NCI-H2171 (cell line): ENCODE data around the gene METTL1.
"Not testable (repeated sequence)": the region's sequence is repeated elsewhere in the genome, so short reads cannot be mapped to it uniquely, and the experiment has no call there.

Experiments used
- DNase-seq: peaks from one replicate; lab custom pipeline; 2025; lab: John Stamatoyannopoulos, UW

METTL1 gene

DNA sequence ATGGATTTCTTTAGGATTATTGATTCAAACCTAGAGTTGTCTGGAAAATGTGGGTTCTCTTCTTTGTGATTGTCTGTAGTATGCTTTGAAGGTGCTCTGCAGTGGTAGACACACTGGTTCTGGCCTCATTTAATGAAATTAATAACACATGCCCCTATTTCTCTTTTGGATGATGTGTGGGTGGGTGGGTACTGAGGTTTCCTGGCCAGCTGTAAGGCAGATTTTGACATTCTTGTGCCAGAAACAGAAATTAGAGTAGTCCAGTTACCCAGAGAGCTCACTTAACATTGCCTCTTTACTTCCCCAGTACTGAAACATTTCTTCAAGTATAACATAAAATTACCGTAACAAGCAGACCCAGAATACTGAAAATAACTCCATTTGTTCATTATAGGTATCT lies 25.1 kb upstream of the METTL1 start:
- DNase-seq: no peak

DNA sequence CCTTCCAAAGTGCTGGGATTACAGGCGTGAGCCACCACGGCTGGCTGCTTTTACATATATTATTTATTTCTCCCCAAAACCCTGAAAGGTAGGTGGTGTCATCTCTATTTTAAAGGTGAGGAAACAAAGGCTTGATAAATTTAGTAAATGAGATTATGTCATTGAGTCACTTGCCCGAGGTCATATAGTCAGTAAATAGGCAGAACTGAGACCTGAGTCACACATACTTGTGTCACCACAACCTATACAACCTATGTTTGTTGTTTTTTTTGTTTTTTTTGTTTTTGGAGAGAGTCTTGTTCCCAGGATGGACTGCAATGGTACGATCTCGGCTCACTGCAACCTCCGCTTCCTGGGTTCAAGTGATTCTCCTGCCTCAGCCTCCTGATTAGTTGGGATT lies 23.4 kb upstream of the METTL1 start:
- DNase-seq: no peak

DNA sequence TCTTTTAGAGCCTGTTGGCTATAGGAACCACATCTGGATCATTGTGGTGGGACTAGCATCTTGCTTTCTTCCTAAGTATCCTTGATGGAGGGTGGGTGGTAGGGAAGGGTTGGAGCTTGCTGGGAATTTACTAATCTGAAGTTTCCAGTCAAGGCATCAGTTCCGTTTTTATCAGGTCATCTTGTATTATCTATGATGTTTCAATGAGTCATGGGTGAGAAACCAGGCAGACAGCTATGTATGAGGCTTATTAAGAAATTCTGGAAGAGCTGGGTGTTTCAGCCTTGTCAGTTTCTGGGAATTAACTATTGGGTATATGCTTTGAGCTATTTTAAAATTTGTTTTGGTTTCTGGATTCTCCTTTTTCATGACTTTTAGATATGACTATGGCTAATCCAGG lies 22.0 kb upstream of the METTL1 start:
- DNase-seq: no peak

DNA sequence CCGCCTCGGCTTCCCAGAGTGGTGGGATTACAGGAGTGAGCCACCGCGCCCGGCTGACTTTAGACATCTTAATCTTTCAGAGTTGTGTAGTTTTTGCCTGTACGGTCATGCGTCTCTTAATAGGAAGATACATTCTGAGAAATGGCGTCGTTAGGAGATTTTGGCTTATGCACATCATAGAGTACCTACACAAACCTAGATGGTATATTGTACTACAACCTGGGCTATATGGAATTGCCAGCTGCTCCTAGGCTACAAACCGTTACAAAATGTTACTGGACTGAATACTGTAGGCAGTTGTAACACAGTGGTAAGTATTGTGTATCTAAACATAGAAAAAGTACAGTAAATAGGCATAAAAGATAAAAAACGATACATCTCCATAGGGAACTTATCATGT lies 12.0 kb upstream of the METTL1 start:
- no peak for DNase-seq

DNA sequence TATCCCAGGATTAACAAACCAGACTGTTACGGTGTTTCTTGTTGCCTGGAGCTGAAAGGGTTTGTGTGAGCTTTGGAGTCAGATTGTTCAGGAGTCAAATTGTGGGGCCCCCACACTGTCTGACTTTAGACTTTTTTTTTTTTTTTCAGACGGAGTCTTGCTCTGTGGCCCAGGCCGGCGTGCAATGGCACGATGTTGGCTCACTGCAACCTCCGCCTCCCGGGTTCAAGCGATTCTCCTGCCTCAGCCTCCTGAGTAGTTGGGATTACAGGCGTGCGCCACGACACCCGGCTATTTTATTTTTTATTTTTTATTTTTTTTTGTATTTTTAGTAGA lies 11.5 kb upstream of the METTL1 start:
- DNase-seq: no peak

DNA sequence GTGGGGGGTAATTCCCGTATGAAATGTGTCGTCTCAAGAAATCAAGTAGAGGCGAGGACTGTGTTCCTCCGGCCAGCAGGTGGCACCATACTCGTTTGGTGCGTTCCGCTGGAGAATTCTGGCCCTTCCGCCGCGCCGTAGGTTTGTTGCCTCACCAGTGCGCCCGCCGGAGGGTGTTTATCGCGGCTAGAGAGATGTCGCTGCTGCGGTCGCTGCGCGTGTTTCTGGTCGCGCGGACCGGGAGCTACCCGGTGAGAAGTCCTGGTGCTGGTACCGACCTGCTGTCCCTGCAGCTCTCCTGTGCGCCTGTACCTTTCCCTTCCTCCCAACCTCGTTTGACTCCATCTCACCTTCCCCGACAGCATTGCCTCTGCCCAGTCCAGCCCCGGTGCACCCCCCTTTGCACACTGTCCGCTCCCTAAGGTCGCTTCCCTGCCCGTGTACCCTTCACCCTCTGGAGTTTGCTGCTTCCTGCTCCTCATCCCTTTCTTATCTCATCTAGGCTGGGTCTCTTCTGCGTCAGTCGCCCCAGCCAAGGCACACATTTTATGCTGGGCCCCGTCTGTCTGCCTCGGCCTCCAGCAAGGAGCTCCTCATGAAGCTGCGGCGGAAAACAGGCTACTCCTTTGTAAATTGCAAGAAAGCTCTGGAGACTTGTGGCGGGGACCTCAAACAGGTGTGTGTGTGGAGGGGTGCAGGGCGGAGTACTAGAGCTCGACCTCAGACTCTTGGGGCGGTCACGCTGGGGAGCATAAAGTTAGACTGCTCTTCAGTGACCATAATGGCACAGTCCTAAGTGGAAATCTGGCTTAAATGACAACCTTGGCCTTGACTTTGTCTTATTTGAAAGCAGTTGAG lies 10.9 kb upstream of the METTL1 start, which contains the start of gene TSFM:
TSS of gene TSFM (plus strand) at position 180 of the 858 bp plus-strand sequence. CDS start at position 195, 15 bp downstream.
- peak; percentile 93 for DNase-seq

DNA sequence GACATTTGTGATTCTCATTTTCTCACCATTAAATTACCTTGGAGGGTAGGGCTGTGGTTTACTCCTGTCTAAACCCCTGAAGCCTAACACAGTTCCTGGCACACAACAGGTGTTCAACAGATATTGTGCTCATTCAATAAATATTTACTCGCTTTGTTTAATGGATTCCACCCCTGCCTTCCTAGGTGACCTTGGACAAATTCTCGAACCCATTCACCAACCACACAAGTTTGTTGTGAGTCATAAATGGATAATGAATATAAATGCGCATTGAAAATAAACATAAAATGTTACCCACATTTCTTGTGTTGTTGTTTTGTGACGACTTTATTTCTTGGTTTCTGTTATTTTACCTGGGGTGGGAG lies 10.3 kb upstream of the METTL1 start:
- DNase-seq: no peak

DNA sequence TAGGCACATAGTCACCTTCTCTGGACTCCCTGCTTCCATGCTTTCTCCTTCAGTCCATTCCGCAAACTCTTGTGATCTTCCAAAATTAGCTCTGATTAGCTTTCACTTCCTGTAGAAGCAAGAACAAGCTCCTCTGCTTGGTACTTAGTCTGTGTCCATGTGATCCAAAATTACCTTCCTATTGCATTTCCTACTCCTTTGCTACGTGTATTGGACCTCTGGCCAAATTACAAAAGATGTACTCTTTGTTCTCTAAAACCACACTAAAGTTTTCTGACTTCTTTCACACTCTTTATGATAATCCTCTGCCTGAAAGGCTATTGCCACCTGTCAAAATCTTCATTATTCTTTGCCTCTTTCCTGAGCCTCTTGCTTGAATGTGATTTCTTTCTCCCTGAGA lies 9.9 kb upstream of the METTL1 start:
- no peak for DNase-seq

DNA sequence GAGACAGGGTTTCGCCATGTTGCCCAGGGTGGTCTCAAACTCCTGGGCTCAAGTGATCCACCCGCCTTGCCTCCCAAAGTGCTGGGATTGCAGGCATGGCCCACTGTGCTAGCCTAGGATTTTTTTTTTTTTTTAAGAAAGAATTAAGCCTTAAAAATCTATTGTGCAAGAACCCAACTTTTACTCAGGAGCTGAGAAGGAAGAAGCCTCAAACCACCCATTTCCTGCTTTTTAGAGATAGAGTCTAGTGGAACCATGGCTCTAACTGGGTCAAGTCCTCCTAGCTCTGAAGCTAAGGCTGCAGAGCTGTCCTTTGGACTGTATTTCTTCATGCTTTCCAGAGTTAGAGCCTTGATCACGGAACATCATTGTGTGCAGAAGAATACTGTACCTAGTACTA lies 9.3 kb upstream of the METTL1 start:
- no peak for DNase-seq

DNA sequence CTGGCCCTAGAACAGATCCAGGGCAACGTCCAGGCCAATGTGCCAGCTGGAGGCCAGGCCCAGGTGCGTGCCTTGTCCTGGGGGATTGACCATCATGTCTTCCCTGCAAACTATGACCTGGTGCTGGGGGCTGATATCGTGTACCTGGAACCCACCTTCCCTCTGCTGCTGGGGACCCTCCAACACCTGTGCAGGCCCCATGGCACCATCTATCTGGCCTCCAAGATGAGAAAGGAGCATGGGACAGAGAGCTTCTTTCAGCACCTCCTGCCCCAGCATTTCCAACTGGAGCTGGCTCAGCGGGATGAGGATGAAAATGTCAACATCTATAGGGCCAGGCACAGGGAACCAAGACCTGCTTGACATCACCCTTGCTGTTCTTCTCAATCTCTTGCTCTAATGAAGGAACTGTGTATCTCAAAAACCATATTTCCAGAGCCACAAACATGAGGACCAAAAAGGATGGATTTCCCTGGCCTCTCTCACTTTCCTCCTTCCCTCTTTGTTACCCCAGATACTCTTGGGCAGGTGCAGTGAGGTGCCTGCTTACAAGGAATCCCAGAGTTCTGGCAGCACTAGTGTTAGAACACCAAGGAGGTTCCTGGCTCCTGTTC lies 8.5 kb upstream of the METTL1 start:
- no peak for DNase-seq

DNA sequence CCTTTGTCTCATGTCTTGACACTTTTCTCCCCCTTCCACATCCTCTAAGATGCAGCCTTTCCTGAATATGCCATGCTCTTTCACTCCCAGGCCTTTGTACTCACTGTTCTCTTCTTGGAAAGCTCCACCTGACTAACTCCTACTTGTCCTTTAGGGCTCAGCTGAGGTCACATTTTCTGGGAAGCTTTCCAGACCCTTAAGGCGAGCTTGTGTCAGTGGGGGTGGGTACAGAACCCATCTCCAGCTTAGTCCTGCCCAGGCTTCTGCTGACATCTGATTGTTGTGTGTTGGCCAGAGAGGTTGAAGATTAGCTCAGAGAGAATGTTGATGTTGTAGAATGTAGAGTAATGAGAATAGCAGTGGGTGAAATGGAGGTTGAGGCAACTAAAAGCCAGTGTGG lies 7.8 kb upstream of the METTL1 start:
- DNase-seq: no peak

DNA sequence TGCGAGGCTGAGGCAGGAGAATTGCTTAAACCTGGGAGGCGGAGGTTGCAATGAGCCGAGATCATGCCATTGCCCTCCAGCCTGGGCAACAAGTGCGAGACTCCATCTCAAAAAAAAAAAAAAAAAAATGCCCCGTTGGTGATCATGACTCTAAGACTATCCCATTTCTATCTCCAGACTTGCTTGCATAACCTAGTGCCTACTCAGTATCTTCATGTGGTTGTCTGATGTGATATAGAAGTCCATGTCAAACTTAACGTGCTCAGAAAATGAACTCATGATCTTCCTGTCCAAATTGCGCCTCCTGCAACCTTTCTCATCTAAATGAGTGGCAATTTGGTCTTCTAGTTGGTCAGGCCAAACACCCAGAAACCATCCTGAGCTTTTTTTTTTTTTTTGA lies 6.0 kb upstream of the METTL1 start:
- DNase-seq: no peak

DNA sequence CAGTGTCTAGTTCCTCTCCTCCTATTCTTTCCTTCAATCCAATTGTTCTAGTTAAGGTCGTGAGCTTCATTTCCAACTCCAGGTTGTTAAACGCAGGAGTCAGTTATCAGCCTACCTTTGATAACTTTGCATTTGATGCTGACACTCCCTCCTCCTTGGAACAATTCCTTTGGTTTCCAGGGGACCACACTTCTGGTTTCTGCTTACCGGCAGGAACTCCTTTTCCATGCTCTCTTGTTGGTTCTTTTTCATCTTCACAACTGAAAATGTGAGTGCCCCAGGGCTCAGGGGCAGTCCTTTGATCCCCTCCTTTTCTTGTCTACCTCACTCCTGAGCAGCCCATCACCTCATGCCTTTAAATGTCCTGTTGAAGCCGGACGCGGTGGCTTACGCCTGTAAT lies 5.5 kb upstream of the METTL1 start:
- DNase-seq: no peak

DNA sequence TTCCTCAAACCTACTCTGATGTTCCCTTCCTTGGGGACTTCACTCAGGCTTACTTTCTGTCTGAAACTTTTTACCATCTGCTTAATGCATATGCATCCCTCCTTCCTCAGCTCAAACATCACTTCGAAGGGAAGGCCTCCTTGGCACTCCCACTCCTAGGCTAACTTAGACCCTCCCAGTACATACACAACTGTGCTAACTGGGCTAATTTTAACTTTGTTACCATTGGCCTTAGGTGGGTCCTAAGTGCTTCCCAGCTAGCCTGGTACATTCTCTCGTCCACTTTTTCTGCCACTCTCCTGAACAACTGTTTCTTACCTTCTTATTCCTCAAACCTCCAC lies 4.3 kb upstream of the METTL1 start:
- no peak for DNase-seq

DNA sequence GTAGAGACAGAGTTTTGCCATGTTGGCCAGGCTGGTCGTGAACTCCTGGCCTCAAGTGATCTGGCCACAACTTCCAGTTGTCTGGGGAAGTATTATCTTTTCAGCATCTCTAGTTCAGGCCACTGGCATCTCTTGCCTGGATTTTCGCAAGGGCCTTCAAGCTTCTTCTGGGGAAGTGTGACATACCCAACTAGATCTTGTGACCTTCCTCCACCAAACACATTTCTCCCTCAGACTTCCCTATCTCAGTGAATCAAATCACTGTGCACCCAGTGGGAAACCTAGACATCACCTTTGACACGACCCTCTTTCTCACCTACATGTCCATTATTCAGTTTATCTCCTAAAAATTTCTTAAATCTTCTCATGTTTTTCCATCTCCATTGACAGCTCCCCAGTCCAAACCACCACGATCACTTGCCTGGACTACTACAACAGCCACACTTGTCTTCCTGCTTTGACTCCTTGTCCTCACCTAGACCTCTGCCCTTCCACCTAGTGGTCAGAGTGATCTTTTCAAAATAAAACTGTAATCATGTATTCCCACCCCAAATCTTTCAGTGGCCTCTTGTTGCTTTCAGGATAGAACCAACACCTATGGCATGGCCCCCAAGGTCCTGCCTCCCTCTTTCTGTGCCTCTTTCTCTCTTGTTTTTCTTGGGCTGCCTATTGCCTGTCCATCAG lies 3.8 kb upstream of the METTL1 start:
- no peak for DNase-seq

DNA sequence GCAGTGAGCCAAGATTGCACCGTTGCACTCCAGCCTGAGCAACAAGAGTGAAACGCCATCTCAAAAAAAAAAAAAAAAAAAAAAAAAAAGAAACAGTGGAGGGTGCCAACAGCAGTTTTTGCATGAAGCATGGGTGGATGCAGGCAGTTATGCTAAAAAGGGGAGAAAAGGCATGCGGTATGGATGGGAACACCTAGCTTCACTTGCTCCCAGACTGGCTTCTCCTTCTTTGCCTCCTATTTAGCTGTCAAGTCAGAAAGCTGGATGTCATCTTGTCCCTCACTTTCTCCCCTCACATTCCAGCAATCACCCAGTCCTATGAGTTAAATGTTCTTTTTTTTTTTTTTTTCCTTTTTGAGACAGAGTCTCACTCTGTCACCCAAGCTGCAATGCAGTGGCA lies 3.1 kb upstream of the METTL1 start:
- no peak for DNase-seq

DNA sequence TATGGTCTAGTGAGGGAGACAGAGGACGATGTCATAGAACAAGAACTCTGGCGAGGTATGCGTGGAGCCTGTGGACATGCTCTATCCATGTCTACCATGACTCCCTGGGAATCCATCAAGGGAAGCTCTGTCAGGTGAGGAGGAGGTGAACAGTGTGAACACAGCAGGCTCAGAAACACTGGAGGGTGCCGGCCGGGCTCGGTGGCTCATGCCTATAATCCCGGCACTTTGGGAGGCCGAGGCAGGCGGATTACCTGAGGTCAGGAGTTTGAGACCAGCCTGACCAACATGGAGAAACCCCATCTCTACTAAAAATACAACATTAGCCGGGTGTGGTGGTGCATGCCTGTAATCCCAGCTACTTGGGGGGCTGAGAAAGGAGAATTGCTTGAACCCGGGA lies 2.7 kb upstream of the METTL1 start:
- not testable (repeated sequence) for DNase-seq

DNA sequence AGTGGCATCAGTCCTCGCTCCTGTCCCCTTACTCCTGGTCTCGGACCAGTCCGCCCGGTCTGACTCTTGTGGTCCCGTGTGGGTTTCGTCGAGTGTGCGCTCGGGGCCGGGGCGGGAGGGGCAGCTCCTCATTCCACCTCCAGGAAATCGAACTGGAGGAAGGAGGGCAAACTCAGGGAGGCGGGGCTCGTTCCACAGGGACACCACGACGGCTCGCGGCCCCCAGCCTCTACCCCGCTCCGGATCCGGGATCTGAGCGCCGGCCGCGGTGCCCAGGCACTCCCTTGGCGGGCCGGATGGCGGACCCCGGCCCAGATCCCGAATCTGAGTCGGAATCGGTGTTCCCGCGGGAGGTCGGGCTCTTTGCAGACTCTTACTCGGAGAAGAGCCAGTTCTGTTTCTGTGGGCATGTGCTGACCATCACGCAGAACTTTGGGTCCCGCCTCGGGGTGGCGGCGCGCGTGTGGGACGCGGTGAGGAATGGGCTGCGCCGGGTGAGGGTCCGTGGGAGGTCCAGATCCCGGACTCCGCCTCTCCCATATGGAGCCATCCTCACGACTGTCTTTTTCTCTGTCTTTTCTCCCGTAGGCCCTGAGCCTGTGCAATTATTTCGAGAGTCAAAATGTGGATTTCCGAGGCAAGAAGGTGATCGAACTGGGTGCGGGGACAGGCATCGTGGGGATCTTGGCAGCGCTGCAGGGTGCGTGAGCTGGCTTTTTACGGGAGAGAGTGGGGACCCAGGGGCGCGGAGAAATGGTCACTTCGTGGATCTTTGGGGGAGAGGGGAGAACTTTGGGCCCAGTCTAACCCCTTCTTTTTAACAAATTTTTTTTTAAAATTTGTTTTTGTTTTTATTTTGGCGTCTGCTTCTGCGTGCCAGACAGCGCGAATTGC lies 771 bp upstream of the METTL1 start, which contains the start of gene EEF1AKMT3:
TSS of gene EEF1AKMT3 (plus strand) at position 186 of the 894 bp plus-strand sequence. CDS start at position 297, 111 bp downstream.
- peak; percentile 23 for DNase-seq

DNA sequence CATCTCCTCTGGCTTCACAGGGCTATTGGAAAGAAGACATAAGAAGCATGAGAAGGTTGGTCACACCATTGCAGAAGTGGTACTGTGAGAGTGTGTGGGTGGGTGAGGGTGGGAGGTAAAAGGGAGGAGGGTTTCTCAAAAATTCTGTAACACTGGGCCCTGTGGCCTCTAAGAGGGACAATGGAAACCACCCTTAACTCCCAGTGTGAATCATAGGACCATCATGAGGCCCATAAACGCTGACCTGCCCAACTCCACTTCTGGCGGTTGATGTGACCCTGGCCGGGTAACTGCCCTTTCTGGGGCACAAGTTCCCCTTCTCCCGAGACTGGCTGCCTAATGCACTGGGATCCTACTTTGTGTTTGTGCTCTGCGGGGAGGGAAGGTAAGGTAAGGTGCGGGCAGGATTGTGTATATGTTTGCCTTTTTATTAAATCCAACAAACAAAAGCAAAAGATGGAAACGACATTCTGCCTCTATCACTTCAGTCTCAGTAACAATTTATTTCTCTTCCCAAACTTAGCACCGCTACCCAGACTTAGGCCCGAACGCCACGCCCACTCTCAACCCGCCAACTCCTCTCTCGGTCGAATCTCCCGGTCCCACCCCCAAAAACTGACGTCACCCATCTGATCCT lies 551 bp downstream of the METTL1 start:
- DNase-seq: peak; percentile 89

DNA sequence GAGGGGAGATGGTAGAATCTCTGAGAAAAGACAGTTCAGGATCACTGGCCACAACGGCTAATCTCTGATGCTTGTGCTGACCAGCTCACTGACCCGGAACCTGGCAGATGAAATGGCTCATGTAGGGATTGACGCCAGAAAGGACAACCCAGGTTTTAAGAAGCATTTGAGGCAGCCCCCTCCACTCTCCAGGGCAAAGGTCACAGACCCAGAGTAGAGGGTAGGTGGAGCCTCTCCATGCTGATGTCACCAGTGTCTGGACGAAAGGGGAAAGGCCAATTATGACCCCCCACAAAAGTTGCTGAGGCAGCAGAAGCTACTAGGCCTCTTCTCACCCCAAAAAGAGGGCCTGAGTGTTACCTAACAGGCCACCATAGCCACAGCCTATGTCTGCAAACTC lies 1.2 kb downstream of the METTL1 start:
- no peak for DNase-seq

DNA sequence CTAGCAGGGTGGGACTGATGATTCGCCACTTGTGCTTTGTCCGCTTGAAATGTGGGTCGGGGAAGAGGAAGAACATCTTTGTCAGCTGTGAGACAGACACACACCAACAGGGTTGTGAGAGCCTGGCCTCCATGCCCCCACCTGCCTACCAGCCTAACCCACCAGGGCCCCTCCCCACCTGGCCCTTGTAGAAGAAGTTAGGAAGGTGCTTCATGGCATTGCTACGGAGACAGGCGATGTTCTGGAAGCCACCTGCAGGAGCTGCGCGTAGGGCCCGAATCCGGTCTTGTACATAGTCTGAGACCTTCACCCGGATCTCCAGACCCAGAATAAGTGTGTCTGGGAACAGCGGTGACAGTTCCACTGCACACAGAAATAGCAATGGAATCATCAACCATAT lies 2.3 kb downstream of the METTL1 start:
- no peak for DNase-seq

DNA sequence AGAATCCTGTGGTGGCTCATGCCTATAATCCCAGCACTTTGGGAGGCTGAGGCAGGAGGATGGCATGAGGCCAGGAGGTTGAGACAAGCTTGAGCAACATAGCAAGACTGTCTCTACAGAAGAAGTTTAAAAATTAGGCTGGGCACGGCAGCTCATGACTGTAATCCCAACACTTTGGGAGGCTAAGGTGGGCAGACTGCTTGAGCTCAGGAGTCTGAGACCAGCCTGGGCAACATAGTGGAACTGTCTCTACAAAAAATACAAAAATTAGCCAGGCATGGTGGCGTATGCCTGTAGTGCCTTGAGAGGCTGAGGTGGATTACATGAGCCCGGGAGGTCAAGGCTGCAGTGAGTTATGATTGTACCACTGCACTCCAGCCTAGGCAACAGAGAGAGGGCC lies 4.0 kb downstream of the METTL1 start:
- DNase-seq: no peak
